Gastroesophageal sphincter (tissue), 3 donors: ENCODE results near the gene C17orf50.

Experiments used
- POLR2A ChIP-seq, 2 donors: fragments of 450-650 bp; IDR thresholded peaks; one replicate each; pipeline ENCODE4 v1.6.1; 2017; ENCODE audit warnings: antibody characterized with exemption in 2 of 2, mild to moderate bottlenecking in 2 of 2, moderate library complexity in 1 of 2
- POLR2AphosphoS5 ChIP-seq: sonication (generic); formaldehyde crosslinking; IDR thresholded peaks from one replicate; pipeline ENCODE4 v1.6.1; 2017; ENCODE audit warnings: antibody characterized with exemption
- TF ChIP-seq, protein P1 (sequence below), 4 experiments: fragments of 200-600 bp in 2 of 4; fragments of 450-650 bp in 2 of 4; sonication (generic) in 1 of 4; IDR thresholded peaks; one replicate each; pipeline ENCODE4 v1.5.1; 2017 to 2019; ENCODE audit warnings: antibody characterized with exemption in 4 of 4, mild to moderate bottlenecking in 2 of 4, moderate library complexity in 2 of 4

DNA sequence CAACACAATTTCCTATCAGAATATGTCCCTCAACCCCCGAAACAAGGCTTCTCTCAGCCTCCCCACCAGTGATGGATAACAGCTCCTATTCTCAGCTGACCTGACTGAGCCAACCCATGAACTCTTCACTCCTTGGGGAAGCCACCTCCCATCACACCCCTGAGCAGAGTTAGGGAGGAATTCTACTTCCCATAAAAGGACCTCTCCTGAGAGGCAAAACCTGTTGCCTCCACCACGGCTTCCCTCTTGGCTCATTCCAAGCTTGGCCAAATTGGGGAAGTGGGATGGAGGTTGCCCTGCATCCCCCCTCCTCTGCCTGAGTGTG lies 34.9 kb upstream of the C17orf50 start:
- TF ChIP-seq POLR2AphosphoS5: no peak
- no peak for TF ChIP-seq POLR2A (IDR thresholded peaks at IDR 0.05)
- TF ChIP-seq, protein P1, sequence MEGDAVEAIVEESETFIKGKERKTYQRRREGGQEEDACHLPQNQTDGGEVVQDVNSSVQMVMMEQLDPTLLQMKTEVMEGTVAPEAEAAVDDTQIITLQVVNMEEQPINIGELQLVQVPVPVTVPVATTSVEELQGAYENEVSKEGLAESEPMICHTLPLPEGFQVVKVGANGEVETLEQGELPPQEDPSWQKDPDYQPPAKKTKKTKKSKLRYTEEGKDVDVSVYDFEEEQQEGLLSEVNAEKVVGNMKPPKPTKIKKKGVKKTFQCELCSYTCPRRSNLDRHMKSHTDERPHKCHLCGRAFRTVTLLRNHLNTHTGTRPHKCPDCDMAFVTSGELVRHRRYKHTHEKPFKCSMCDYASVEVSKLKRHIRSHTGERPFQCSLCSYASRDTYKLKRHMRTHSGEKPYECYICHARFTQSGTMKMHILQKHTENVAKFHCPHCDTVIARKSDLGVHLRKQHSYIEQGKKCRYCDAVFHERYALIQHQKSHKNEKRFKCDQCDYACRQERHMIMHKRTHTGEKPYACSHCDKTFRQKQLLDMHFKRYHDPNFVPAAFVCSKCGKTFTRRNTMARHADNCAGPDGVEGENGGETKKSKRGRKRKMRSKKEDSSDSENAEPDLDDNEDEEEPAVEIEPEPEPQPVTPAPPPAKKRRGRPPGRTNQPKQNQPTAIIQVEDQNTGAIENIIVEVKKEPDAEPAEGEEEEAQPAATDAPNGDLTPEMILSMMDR (IDR thresholded peaks at IDR 0.05): no peak
